Esophagus (tissue), 2 donors: ENCODE results near the gene DHDH. TPM values are rescaled to one million over a fixed set of nuclear protein-coding genes. Genes with fewer than 3 reads are reported as not detected.

Experiments used
- H3K27ac ChIP-seq, 2 donors: one replicate each; pipeline ENCODE4 v1.5.1; 2013; ENCODE audit warnings: low read depth in 2 of 2, mild to moderate bottlenecking in 2 of 2, inconsistent platforms in 1 of 2, low read length in 1 of 2, moderate library complexity in 1 of 2
- H3K27me3 ChIP-seq, 2 donors: one replicate each; pipeline ENCODE4 v1.6.1; 2013; ENCODE audit warnings: low read length in 2 of 2, control low read depth in 1 of 2, mild to moderate bottlenecking in 1 of 2; ENCODE audit not compliant: insufficient read depth in 2 of 2, control insufficient read depth in 1 of 2
- H3K36me3 ChIP-seq, 2 donors: one replicate each; pipeline ENCODE4 v1.6.1; 2013; ENCODE audit warnings: low read length in 1 of 2; ENCODE audit not compliant: control insufficient read depth in 2 of 2, insufficient read depth in 2 of 2
- H3K4me1 ChIP-seq, 2 donors: one replicate each; pipeline ENCODE4 v1.6.1; 2013; ENCODE audit warnings: low read length in 1 of 2; ENCODE audit not compliant: control insufficient read depth in 2 of 2, insufficient read depth in 2 of 2
- H3K4me3 ChIP-seq, 2 donors: one replicate each; pipeline ENCODE4 v1.5.1; 2013; ENCODE audit warnings: low read length in 2 of 2, mild to moderate bottlenecking in 2 of 2, low read depth in 1 of 2, moderate library complexity in 1 of 2
- H3K9me3 ChIP-seq, 2 donors: one replicate each; pipeline ENCODE4 v1.6.1; 2013; ENCODE audit warnings: mild to moderate bottlenecking in 2 of 2, low read depth in 1 of 2, low read length in 1 of 2, moderate library complexity in 1 of 2; ENCODE audit not compliant: control insufficient read depth in 2 of 2, insufficient read depth in 1 of 2
- WGBS, 2 donors: extraction: QIAGEN DNeasy Blood & Tissue Kit; methylation state at CpG; one replicate each; pipeline ENCODE4 v1.1.7; 2013; 5-methylcytosine and 5-hydroxymethylcytosine counted together
- polyA plus RNA-seq, 2 donors: library from polyadenylated mRNA; stranded (reverse); fragments of 200-250 nt; gene quantifications; one replicate each; pipeline ENCODE4 v1.2.3, GENCODE V29; 2013
- donor health status: healthy with polysubstance abuse.
- donor health status: Bipolar disorder and iron deficiency.

The DHDH gene
- polyA plus RNA-seq, 2 donors = 0.57 to 1.3 TPM

DNA sequence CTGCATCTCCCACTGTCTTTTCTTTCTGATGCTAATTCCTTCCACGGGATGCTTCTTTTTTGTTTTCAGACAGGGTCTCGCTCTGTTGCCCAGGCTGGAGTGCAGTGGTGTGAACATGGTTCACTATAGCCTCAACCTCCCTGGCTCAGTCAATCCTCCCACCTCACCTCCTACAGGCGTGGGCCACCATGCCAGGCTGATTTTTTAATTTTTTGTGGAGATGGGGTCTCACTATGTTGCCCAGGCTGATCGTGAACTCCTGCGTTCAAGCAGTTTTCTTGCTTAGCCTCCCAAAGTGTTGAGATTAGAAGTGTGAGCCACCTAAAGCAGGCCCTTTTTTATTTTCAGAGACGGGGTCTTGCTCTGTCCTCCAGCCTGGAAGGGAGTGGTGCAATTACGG, 54.8 kb downstream of the DHDH start:
- H3K9me3 ChIP-seq = no peaks in the 10 kb centered on the region
- H3K36me3 ChIP-seq = peaks cover 0 to 30% of the 10 kb centered on the region in 2 donors
- H3K4me3 ChIP-seq = no peak overlapping the region
- WGBS, 2 donors = 94 to 95% methylated on average over 7 of the region's 7 CpGs
- no peaks in the 10 kb centered on the region for H3K27me3 ChIP-seq
- peaks cover 11 to 14% of the 10 kb centered on the region in 2 donors for H3K4me1 ChIP-seq
- no peak overlapping the region for H3K27ac ChIP-seq

DNA sequence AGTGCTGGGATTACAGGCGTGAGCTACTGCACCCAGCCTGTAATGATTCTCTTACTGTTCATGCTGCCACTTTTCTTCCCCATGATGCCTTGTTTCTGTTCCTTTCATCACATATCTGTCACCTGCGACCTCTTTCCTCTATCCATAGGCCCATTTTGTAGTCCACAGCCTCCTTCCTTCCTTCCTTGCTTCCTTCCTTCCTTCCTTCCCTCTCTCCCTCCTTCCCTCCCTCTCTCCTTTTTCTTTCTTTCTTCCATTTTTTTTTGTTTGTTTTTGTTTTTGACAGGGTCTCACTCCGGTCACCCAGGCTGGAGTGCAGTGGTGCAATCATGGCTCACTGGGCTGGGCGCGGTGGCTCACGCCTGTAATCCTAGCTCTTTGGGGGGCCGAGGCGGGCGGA, 55.4 kb downstream of the DHDH start:
- Histone ChIP-seq H3K27ac (no peak overlapping the region), H3K4me3 (no peak overlapping the region), H3K27me3 (no peaks in the 10 kb centered on the region), H3K36me3 (peaks cover 0 to 30% of the 10 kb centered on the region in 2 donors), H3K4me1 (peaks cover 11 to 14% of the 10 kb centered on the region in 2 donors), H3K9me3 (no peaks in the 10 kb centered on the region)
- 94 to 97% methylated on average over 9 of the region's 9 CpGs for WGBS, 2 donors

DNA sequence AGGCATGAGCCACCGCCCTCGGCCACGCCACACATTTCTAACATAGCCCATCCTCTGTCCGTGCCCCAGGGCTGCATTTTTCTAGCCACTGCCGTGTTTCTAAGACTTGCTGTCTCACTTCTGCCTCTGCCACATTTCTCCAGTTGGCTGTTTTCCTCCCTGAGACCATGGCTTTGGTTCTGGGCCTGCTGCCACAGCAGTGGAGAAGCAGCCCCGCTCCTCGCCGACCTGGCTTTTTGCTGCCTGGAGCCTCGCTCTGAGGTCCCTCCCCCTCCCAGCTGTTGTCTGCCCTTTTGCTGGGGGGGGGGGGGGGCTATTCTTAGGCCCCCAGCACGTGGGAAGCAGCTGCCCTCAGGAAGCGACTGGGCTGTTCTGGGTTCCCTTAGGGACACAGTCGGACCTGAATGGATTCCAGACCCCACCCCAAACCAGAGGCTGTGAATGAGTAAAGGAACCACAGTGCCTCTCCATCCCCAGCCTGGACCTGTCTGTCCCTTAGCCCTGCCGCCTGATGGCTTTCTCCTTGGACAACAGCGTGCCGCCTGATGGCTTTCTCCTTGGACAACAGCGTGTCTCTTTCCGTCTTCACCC, 56.3 kb downstream of the DHDH start:
- Histone ChIP-seq H3K9me3 (no peaks in the 10 kb centered on the region), H3K36me3 (peaks cover 0 to 30% of the 10 kb centered on the region in 2 donors), H3K27me3 (no peaks in the 10 kb centered on the region), H3K4me3 (no peak overlapping the region), H3K4me1 (peaks cover 12 to 14% of the 10 kb centered on the region in 2 donors), H3K27ac (no peak overlapping the region)
- 74 to 82% methylated on average over 17 of the region's 17 CpGs for WGBS, 2 donors

DNA sequence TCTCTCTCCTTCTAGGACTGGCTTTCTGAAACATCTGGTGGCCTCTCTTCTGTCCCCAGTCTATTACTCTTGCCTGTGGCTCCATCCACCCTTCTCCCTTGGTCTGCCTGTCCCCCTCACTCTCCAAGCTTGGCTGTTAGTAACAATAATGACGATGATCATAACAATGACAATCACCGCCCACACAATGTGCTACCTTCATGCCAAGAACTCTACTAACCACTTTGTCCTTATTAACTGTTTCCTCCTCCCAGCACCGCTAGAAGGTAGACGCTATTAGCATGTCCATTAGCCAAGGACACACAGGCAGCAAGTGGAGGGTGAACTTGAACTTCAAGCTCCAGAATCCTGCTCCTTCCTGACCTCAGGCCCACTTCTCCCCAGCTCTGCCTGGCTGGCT, 56.9 kb downstream of the DHDH start:
- no peak overlapping the region for H3K4me3 ChIP-seq
- peaks cover 14 to 15% of the 10 kb centered on the region in 2 donors for H3K4me1 ChIP-seq
- H3K27me3 ChIP-seq = no peaks in the 10 kb centered on the region
- H3K27ac ChIP-seq = no peak overlapping the region
- 56 to 63% methylated on average over 4 of the region's 4 CpGs for WGBS, 2 donors
- peaks cover 0 to 25% of the 10 kb centered on the region in 2 donors for H3K36me3 ChIP-seq
- no peaks in the 10 kb centered on the region for H3K9me3 ChIP-seq

DNA sequence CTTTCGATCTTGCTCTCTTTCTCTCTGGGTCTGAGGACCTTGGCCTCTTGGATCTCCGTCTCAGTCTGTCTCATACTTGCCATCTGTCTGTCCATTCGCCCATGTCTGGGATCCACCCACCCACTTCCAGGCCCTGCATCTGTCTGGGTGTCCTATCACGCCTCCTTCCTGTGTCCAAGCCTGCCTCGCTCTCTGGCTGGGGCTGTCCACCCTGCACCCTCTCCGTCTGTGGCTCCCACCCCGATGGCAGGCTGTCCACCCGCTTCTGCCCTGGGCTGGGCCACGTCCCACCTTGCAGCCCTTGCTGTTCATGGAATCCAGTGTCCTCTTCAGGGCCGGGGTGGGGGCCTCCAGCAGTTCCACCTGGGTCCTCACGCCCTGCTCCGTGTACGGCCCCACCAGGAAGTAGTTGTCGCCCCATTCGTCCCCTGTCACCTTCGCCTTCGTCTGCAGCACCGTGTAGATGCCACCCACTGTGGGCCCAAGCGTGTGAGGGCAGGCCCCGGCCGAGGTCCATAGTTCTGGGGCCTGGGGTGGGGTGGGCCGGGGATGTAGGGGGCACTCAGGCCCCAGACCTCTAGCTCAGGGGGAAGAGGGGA, 57.6 kb downstream of the DHDH start:
- no peaks in the 10 kb centered on the region for H3K9me3 ChIP-seq
- H3K27me3 ChIP-seq = no peaks in the 10 kb centered on the region
- no peak overlapping the region for H3K27ac ChIP-seq
- H3K4me1 ChIP-seq = peaks cover 14 to 15% of the 10 kb centered on the region in 2 donors
- peak overlapping the region in 1 of 2 donors; percentile 89 for H3K4me3 ChIP-seq
- 80 to 83% methylated on average over 22 of the region's 22 CpGs for WGBS, 2 donors
- H3K36me3 ChIP-seq = peaks cover 0 to 19% of the 10 kb centered on the region in 2 donors

DNA sequence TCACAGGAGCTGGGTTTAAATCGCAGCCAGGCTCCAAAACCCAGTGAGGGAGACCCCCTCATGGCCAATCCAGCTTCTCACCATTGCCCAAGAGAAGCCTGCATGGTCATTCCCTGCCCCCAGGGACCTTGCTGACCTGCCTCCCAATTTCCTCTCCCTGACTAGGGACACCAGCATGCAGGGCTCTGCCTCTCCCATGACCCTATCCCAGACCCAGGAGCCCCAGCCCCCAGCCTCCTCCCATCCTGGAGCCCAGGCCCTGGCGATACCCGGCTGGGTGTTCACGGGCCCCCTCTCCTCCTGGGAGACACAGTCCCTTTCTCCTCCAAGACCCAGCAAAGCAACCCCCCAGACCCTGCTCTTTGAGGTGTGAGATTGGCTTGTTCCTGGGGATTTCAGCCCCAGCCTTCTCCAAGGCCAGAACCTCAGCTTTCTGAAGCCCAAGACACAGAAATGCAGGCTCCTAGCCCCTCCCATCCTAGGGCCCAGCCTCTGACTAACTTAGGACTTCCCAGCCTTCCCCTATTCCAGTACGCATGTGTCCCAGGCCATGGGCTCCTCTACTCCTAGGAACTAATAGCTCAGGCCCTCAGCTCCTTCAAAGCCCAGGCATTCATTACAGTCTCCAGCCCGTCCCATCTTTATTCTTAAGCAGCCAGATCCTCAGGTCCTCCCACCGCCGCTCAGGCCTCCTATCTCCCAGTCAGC, 58.5 kb downstream of the DHDH start:
- WGBS, 2 donors = 22 to 24% methylated on average over 8 of the region's 8 CpGs
- no peaks in the 10 kb centered on the region for H3K9me3 ChIP-seq
- peak overlapping the region; percentile 60 to 89 for H3K4me3 ChIP-seq
- H3K36me3 ChIP-seq = peaks cover 0 to 17% of the 10 kb centered on the region in 2 donors
- H3K27me3 ChIP-seq = no peaks in the 10 kb centered on the region
- peaks cover 14 to 15% of the 10 kb centered on the region in 2 donors for H3K4me1 ChIP-seq
- H3K27ac ChIP-seq = peak overlapping the region; percentile 76 to 97

DNA sequence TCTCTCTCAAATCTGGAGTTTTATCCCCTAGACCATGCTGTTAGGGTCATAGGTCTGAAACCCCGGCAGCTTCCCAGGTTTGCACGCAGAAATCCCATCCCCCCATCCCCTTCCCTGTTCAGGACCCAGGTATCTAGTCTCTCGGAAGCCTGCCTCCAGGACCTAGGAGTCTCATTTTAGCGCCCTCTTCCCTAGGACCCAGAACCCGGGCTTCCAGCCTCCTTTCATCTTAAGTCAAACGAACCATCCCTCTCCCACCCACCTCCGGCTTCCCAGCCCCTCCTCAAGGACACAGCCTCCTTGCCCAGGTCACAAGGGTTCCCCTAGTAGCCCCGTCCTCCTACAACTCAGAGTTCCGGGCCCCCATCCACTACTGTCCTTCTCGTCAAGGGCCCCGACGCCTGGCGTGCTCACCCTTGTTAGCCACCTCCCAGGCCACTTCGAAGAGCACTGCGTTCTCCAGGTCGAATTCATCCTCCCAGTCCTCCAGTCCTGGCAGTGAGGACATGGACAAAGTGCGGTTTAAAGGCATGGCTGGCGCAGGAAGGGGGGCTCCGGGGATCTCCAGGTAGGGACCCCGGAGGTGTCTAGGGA, 59.2 kb downstream of the DHDH start:
- H3K27me3 ChIP-seq = no peaks in the 10 kb centered on the region
- H3K4me3 ChIP-seq = peak overlapping the region; percentile 60 to 89
- H3K36me3 ChIP-seq = peaks cover 0 to 14% of the 10 kb centered on the region in 2 donors
- peak overlapping the region; percentile 76 to 97 for H3K27ac ChIP-seq
- 0% methylated on average over 20 of the region's 20 CpGs for WGBS, 2 donors
- H3K4me1 ChIP-seq = peaks cover 14 to 15% of the 10 kb centered on the region in 2 donors
- no peaks in the 10 kb centered on the region for H3K9me3 ChIP-seq

DNA sequence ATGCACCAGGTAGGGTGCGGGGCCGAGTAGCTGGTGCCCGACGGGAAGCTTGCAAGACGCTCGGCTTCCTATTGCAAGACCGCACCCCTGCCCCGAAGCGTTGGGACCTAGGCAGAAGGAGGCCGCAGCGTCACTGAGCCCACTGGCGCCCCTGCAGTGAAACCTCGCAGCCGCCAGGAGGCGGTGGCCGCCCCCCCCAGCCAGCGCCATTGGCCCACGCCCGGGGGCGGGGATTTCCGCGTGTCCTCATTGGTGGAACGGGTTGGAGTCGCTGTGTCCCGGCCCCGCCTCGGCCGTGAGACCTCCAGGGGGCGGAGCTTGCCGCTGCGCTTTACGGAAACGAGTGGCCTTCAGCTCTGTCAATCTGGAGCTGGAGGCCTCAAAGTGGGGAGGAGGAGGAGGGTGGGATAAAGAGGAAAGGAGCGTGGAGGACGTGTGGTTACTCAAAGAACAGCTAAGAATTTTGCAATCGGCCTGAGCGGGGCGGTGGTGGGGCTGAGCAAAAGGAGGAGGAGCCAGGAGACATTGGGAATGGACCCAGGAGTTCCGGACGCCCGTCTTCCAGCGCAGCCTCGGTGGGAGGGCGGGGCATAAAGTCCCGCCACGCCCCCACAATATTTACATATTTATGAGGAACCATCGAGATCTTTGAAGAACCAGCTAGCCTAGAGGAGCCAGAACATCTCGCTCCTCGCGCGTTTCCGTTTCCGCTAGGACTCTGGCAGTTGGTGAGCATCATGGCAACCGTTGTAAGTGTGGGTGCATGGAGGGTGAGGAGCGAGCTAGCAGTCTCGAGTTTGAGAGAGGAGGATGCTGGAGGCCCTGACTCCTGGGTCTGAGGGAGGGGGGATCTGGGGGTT, 59.9 kb downstream of the DHDH start, which contains the start of the genes GYS1 and RUVBL2:
Gene GYS1 (minus strand): TSS at position 135 of the 860 bp plus-strand sequence. CDS start 197 bp downstream, outside the sequence.
Gene RUVBL2 (plus strand): TSS at position 713 of the 860 bp plus-strand sequence. CDS start 25 bp downstream, at position 738.
- H3K4me3 ChIP-seq = peak within 1 kb of the TSS; percentile 62 to 89
- peak within 1 kb of the TSS; percentile 94 to 98 for H3K27ac ChIP-seq
- peaks cover 14 to 15% of the 10 kb centered on the region in 2 donors for H3K4me1 ChIP-seq
- H3K9me3 ChIP-seq = no peaks in the 10 kb centered on the region
- no peaks in the 10 kb centered on the region for H3K27me3 ChIP-seq
- peaks cover 0 to 11% of the 10 kb centered on the region in 2 donors for H3K36me3 ChIP-seq
- WGBS, 2 donors = 0 to 1% methylated on average over 55 to 56 of the region's 56 CpGs

DNA sequence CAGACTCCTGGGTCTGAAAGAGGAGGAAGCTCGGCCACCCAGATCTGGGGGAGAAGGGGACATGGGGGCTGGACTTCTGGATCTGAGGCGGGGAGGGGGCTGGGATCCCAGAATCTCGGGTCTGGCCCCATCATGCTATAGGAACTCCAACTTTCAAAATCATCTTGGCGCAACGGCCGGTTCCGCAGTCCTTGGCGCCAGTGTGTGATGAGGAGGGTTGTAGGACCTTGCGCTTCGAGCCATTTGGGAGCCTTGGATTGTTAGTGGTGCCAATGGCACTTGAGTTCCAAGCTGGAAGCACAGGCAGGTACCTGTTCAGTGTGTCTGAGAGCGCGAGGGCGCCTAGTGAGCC, 60.5 kb downstream of the DHDH start:
- no peaks in the 10 kb centered on the region for H3K9me3 ChIP-seq
- H3K4me3 ChIP-seq = peak overlapping the region; percentile 62 to 89
- H3K36me3 ChIP-seq = peaks cover 0 to 6% of the 10 kb centered on the region in 2 donors
- H3K27me3 ChIP-seq = no peaks in the 10 kb centered on the region
- H3K27ac ChIP-seq = peak overlapping the region; percentile 94 to 98
- peaks cover 14 to 15% of the 10 kb centered on the region in 2 donors for H3K4me1 ChIP-seq
- 1 to 3% methylated on average over 13 of the region's 13 CpGs for WGBS, 2 donors
